Embryonic facial prominence (tissue), 1 donor: ENCODE measurements around the gene TCERG1L.
"Not testable (repeated sequence)": the region's sequence is repeated elsewhere in the genome, so short reads cannot be mapped to it uniquely, and the experiment has no call there.

ENCODE experiments used
- DNase-seq: peaks from one replicate; pipeline ENCODE4 v3.0.0-alpha.2; 2016; ENCODE audit errors: extremely low spot score

TCERG1L gene

DNA sequence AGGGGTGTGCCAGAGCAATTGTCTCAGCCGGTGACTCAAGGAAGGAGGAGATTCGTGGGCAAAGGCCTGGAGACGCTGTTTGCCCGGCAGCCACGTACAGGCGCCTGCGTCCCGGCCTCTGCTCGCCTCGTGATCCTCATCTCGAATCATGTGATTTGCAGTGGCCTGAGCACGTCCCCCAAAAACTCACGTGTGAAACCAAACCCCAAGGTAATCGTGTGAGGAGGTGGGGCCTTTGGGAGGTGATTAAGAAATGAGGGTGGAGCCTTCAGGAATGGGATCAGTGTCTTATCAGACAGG is 226.8 kb downstream of the TCERG1L start:
- no peak for DNase-seq

DNA sequence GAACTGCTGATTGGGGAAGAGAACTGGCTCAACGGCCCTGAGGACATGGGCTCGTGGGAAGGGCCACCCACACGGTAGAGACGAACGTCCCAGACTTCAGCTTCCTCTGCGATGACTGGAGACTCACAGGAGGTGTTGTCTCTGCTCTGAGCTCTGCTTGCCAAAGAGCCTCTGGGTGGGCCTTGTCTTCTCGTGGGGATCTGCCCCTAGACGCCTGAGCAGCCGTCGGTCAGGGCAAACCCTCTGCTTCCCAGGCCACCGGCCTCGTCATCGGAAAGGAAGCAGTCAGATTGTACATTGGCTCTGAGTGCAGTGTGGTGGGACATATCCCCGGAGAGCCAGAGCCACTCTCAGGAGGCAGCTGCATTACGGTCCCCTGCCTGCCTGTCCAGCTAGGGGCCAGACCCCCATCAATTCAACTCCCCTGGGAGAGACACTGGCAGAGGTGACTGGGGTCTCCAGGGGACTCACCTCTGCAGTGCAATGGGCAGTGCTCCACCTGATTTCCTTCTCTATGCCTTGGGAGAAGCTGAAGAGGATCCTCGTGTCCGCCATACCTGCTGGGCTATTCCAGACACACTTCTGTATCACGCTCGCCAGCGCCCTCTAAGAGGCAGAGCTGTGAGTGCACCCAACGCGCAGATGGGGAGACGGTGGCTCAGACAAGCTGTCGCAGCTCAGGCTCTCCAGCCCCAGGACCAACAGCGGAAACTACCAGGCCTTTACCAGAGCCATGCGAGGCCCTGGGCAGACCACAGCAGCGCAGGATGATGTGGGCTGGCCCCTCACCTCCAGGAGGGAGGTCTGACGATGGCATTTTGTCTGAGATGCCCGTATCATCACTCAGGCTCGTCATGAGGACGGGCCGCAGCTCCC is 227.4 kb downstream of the TCERG1L start:
- DNase-seq = no peak

DNA sequence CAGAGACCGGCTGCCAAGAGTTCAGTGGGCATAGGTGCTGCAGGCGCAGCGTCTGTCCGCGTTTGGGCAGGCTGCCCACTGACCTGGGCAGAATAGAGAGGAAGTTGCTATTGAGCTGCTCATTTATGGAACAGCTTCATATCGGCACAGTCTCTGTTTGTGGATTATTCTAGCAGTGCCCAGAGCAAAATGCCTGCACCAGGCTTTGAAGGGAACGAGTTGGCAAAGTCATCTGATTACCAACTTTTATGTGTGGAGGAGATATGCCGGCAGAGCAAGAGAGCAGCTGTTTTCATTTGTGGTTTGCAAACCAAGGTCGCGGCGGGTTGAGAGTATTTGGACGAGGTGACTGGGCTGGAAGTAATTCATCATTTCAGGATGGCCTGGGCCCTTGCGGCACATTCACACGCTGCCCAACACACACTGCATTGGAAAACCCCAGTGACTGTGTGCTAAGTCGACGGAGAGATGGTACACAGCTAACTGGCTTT is 228.5 kb downstream of the TCERG1L start:
- DNase-seq = no peak

DNA sequence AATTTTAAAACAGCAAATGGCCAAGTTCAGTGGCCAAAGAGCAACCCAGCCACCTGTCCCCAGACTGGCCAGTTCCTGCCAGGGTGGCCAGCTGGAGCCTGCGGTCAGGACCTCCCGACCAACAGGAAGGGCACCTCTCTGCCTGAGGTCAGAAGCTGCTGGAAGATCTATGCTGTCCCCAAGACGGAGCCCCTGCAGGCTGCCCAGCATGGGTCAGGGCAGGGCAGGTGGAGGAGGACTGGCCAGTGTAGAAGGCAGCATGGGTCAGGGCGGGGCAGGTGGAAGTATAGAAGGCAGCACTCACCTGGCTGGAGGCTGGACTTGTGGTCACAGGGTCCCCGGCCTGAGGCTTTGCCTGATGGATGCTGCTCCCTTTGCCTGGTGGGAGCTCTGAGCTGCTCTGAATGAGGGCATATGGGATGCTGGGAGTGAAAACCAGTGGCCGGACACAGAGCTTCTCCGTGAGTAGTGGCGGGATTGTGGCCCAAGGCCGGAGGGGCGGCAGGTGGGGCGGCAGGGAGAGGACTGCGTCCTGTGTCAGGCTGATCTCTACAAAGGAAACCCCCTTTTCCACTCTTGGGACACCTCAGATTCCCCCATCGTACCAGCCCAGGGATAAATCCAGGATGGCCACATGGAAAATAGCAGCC is 229.2 kb downstream of the TCERG1L start:
- no peak for DNase-seq

DNA sequence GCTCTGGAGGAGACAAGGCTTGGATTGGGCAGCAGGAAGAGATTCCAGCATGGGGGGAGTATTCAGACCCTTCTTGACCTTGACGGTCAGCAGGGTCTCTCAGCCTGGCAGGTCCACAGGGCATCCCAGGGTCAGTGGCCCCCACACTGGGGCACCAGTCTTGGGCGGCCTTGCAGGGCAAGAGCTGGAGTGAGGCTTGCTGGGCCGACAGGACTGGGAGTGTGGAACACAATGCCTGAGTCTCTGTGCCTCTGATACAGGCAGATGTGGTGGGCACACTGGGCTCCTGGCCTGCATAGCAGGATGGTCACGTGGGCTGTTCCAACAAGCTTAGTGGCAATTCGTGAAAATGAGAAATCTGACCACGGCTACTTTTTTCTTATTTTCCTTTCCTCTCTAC is 229.7 kb downstream of the TCERG1L start:
- no peak for DNase-seq

DNA sequence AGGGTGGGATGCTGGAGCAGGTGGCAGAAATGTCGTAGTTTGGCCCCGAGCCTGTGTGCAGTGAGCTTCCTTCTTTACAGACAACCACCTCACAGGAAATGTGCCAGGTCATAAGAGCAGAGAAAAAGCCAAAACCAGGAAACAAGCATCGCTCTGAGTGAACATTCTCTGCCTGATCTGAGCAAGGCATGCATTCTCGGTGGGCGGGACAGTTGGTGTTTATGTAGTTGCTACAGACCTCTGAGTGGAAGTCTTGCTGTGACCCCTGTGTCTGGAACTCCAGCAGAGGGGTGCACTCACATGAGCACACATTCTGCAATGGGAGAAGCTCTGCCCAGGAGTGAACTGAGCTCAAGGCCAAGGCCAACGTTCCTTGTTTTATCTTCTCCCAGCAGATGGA is 230.1 kb downstream of the TCERG1L start:
- no peak for DNase-seq

DNA sequence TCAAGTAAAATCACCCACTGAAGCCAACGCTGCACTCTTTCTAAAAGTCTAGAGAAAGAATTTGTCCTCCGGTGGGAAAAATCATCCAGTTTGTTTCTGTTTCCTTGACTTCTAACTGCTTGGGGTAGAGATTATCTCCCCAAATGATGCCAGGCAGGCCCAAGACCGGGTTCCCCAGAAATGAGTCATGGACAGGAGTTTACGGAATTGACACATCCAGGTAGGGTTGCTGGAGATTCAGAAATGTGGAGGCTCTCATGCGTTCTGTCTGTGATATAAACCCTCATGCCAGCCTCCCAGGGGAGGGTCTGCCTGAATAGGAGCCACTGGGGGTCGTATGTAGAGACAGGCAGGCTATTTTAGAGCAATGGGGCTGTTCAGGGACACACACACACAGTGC is 230.9 kb downstream of the TCERG1L start:
- no peak for DNase-seq

DNA sequence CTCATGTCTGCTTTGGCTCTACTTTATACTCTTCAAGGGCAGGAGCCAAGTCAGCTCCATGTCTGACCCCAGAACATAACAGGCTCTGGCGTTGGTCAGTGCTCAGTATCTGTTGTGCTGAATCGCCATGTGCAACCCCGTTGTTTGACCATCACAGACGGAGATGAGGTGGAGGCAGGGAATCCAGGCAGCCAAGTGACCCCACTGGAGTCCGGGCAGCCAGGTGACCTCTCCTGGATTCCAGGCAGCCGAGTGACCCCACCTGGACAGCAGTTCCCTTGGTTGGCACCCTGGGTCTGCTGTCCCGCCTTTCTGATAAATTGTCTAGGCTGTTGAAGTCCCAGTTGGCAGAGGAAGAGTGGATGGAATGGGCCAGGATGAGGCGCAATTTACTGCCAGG is 232.2 kb downstream of the TCERG1L start:
- DNase-seq = no peak

DNA sequence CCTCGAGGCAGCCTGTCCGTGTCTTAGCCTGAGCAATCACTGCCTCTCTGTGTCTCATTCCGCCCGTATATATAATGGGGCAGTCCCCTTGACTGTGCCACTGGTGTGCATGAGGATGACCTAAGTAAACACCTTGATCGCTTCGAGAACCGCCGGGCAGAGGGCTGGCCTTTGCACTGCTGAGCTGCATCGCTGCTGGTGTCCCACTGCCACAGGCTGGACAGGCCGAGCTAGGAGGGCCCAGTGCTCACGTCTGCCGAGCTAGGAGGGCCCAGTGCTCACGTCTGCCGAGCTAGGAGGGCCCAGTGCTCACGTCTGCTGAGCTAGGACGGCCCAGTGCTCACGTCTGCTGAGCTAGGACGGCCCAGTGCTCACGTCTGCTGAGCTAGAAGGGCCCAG is 232.6 kb downstream of the TCERG1L start:
- not testable (repeated sequence) for DNase-seq

DNA sequence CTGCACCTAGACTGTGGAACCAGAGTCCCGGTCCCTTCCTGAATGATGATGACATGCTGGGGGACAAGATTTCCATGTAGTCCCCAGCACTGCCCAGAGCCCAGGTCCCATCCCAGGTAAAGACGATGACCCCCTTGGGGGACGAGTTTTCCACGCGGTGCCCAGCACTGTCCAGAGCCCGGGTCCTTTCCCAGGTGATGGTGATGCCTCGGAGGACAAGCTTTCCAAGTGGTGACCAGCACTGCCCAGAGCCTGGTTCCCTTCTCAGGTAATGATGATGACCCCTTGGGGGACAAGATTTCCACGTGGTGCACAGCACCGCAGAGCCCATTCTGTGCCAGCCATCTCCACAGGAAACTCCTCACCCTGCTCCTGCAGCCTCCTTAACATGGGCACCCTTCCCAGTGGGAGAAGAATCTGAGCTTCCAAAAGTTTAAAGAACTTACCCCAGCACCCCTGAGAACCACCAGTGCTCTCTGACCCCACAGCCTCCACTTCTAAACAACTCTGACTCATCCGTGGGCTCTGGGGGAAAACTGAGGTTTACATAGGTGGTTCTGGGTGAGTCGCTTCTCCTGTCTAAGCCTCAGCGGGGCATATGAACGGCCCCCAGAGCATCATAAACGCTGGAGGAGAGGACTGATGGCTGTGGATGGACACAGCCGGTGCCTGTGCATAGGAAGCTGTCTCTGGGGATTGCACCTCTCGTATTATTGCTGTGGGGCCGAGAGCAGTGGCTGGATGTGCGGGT is 233.2 kb downstream of the TCERG1L start:
- no peak for DNase-seq

DNA sequence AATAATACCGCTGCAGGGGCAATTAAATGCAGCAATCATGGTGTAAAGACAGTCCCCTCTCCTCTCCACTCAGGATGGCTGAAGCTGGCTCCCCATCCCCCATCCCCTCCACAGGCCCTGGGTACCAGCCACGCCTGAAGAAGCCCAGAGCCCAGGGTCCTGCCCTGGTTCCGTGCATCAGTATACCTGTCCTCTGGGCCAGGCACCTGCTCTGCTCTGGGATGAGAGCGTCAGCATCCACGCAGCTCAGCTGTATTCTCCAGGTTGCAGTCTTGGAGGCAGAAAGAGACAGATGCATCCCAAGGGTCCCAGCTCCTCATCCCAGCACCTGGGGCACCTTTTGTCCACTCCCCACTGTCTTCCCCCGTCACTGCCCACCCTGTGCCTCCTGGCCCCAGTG is 233.8 kb downstream of the TCERG1L start:
- DNase-seq = no peak

DNA sequence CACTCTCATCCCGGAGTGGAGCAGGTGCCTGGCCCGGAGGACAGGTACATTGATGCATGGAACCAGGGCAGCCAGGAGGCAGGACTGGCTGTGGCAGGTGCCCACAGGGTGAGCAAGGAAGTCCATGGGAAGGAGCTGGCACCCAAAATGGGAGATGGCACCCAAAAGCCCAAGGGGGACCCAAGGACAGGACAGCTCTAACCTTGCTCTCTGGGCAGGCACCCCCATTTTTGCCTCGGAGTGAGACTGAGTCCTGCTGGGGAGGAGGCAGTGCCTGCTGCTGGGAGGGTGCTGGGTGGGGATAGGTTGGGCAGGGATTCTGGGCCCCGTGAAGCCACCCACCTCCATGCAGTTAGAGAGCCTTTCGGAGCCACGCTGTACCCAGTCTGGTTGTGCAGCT is 234.5 kb downstream of the TCERG1L start:
- DNase-seq = no peak

DNA sequence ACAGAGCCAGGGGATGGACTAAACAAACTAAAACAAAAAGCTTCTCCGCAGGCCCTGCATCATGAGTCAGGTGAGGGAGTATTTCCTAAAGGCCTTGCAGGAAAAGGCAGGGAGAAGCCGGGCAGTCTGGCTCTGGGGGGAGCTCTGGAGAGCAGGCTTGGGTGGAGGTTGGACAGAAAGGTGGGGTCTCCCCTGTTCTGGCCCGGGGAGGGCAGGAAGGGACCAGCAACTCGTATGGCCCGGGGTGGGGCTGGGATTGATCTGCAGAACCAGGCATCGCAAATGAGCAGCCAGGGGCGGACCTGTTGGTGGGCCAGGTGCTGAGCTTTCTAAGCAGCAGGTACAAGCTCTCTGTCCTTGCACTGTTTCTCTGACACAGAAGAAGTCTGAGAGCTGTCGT is 235.2 kb downstream of the TCERG1L start:
- no peak for DNase-seq

DNA sequence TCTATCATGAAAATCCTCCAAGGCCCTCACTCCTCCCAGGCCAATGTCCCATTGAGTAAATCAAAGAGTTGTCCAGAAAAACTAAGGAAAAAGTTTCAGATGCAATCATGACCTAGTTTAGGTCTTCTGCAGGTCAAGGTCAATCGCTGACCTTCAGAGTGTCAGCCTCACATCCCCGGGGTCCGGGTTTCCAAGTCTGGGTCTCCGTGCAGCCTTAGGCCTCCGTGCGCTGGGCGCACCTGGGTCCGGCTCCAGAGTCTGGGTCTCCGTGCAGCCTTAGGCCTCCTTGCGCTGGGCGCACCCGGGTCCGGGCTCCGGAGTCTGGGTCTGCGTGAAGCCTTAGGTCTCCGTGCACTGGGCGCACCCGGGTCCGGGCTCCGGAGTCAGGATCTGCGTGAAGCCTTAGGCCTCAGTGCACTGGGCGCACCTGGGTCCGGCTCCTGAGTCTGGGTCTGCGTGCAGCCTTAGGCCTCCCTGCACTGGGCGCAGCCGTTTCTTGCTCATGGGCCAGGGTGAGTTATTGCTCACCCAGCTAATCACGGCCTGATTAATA is 236.2 kb downstream of the TCERG1L start:
- DNase-seq = no peak

DNA sequence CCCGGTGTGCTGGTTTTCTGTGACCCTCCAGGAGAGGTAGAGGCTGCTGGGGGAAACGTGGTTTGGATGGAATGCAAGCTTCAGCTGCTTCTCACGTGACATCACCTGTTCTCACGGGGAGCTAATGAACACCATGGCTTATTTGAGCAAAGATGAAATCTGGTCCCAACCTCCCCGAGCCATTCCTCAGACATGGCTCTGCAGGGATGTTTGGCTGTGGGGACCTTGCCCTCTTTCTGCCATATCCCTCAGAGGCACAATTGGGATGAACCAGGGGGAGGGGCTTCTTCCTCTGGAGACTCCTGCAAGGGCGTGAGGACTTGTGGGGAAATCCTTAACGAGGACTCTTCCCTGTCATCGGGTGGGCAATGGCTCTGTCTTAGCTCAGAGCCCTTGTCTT is 236.8 kb downstream of the TCERG1L start:
- no peak for DNase-seq

DNA sequence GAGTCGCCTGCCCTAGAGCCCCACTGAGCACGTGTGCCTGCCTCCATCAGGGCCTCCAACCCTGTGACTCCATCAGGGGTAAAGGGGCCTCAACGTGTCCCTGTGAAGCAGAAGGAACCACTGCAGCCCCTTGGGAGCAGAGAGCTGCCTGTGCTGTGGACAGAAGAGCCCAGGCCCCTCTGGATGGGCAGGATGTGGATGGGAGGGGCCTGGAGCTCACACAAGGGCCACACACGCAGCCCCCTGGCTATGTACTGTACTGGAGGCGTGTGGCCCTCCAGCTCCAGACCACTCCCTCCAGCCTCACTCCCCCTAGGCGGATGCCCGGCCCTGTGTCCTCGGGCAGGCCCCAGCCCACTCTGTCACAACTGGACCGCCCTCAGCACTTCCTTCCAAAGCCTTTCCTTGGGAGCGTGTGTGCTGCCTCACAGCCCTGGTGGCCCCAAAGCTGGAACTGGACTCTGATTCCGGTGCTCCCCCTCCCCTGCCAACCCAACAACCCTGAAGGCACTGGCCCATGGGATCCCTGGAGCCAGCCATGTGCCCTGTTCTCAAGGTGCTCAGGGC is 238.0 kb downstream of the TCERG1L start:
- DNase-seq = no peak

DNA sequence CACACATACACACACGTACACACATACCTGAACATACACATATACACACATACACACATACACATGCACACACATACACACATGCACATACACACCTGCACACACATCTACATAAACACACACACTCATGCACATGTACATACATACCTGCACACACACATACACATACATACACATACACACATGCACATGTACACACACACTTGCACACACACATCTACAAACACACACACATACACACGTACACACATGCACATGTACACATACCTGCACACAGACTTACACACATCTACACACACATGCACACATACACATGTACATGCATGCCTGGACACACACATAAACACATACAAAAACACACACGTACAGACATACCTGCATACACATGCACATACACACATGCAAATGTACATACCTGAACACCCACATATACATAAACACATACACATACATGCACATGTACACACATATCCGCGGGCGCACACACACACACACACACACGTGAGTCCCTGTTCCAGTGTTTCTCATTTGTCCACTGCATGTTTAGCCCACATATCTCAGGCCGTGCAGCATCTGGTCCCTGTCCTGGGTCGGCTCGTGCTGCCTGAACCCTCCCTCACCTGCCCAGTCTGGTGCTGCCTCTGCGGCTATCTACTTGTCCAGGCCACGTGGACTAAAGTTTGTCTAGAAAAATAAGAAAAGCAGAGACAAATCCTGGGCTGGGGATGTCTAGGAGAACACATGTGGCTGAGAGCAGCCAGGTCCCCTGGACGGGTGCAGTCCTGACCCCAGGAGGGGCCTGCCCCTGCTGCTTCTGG is 238.7 kb downstream of the TCERG1L start:
- DNase-seq = no peak

DNA sequence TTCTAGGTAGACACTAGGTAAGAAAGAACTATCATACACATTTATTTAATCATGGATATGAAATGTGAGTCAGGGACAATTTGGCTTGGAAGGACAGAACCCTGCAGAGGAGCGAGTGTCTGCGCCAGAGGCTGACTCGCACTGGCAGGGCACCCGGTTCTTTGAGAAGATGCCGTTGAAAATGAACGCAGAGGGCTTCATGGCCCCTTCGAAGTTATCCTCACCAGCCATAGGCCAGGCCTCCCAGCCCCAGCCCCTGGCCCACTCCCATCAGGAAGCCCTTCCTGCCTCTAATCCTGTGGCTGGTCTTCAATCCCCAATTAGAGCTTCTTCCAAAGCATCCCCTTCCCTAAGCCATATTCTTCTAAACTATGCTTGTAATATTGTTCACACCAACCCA is 239.8 kb downstream of the TCERG1L start:
- DNase-seq = no peak

DNA sequence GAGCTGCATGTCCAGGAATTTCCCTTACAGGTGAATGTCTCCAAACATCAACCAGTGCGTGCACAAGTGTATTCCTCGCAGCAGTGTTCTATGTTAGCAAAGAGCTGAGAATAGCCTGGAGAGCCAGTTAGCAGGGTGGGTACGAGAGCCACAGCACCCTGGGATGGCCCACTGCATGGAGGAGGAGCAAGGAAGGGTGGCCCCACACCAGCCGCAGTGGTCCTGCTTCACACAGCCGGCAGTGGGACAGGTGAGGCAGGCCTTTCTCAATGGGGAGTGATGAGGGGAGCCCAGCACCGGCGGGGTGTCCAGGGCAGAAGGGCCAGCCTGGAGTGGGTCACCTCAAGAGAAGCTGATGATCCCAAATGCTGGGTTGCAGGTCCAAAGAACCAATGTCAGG is 240.7 kb downstream of the TCERG1L start:
- no peak for DNase-seq

DNA sequence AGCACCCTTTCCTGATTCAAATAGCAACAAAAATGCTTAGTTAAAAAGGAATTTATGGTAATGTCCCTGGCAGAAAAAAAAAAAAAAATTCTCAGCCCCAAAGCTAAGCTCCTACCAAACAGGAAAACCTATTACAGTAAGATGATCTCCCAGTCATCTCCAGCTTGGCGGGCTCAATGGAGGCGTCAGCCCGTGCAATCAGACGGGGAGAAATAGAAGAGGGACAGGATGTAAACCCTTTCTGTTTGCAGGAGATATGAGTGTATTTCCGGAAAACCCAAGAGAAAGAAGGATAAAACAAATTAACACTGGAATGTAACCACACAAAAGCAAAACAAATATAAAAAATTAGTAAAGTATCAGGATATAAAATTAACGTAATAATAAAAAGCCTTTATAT is 242.8 kb downstream of the TCERG1L start:
- no peak for DNase-seq

DNA sequence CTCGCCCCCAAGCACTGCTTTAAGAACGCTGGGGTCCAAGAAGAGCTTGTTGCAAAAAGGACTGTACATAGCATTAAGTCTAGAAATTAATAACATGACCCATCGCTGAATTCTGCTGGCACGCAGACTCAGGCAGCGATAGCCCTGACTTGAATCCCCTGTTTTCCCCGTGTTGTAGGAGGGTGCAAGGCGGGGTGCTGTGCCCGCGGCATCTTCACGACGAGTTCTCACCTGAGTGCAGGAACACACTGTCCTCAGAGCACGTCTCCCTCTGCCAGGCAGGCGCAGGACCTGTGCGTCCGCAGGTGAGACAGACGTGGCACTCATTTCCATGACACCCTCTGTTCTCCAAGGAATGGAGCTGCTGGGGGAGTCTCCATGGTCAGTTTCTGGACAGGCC is 243.2 kb downstream of the TCERG1L start:
- no peak for DNase-seq
